DMS53 treated with DMSO at 0.1 percent for 48 hours (cell line): Measurements from ENCODE around the gene LGMN.
"Not testable (repeated sequence)": the region's sequence is repeated elsewhere in the genome, so short reads cannot be mapped to it uniquely, and the experiment has no call there.

Source experiments
- DNase-seq: peaks from one replicate; lab custom pipeline; 2025; ENCODE audit not compliant: unreplicated experiment; lab: John Stamatoyannopoulos, UW

Gene LGMN

GRCh38 chr14:92702441-92702918 lies 45.9 kb downstream of the LGMN start:
- DNase-seq, result no peak

GRCh38 chr14:92701826-92702225 lies 46.6 kb downstream of the LGMN start:
- DNase-seq, result no peak

- no peak for DNase-seq
Measured at GRCh38 chr14:92698393-92698792, 50.0 kb downstream of the LGMN start.

GRCh38 chr14:92696366-92696765 lies 52.1 kb downstream of the LGMN start:
- DNase-seq, result no peak

- no peak for DNase-seq
Measured at GRCh38 chr14:92695562-92695961, 52.9 kb downstream of the LGMN start.

- no peak for DNase-seq
Measured at GRCh38 chr14:92694807-92695206, 53.6 kb downstream of the LGMN start.

DNA sequence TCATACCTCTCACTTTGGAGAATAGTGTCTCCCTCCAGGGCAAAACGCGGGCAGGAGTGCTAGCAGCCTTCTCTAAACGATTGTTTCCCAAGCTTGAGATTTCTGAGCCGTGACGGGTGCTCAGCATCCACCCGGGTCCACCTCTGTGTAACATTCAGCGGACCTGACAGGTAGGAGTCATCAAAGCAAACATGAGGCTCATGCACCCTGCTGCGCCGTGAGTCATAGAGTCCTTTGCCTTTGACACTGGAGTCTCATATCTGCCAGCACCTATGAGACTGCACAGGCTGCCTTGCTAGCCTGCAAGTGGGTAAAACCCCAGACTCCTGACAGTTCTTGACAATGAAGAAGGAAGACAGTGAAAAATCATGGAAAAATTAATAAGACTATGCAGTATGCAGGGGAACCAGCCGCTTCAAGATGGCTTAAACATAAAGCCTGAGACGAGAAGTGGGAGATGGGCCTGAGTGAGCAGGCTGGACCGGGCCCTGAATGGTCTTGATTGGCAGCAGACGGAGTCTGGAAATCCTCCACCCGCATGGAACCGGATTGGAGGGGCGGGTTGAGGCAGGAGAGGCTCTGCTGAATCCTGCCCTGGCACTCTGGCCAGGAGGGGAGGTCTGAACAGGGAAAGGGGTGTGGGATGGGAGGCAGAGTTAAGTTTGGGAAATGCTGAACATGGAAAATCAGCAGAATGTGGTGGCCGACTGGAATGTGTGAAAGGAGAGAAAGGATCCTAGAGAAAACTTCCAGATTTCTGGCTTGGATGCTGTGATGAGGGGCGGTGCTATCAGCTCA lies 54.2 kb downstream of the LGMN start:
- DNase-seq, result peak; percentile 88

GRCh38 chr14:92692822-92693226 lies 55.6 kb downstream of the LGMN start:
- peak; percentile 78 for DNase-seq

- peak; percentile 48 for DNase-seq
Measured at GRCh38 chr14:92690171-92691011, 58.0 kb downstream of the LGMN start.

DNA sequence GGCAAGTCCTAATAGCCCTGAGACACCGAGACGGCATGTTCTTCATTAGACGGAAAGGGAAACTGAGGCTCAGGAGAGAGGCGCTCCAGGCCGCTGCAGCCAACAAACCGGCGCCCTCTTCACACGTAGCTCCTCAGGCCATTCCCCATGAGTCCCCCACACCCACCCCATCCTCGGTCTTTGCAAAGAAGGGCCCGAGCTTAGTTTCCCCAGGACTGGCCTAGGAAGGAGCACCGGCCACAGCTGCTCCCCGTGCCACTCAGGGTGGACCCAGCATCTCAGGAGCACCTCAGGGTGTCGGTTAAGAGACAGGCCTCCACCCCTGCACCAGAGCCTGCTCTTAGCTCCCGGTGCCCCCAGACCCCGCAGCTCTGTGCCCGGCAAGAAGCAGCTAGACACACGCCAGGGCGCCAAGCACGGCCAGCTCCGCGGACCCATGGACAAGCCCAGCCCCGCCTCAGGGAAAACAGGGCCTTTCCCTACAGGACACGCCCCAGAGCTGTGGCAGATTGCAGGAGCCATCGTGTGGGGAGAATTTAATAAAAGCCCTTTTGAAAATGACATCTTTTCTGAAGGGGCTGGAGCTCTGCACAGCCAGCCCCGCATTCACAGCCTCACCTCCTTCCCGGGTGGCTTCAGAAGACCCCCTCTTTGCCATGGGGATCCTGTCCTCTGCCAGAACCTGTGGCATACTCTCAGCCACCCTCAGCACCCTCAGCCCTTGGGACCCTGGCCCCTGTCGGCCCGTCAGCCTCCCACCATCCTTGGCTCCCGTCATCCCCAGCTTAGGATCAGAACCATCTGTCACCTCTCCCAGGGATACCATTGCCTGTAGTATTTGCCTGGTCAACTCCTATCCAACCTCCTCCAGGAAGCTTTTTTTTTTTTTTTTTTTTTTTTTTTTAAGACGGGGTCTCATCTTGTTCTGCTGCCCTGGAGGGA lies 59.7 kb downstream of the LGMN start:
- no peak for DNase-seq

- peak; percentile 51 for DNase-seq
Measured at GRCh38 chr14:92687681-92688433, 60.6 kb downstream of the LGMN start.

DNA sequence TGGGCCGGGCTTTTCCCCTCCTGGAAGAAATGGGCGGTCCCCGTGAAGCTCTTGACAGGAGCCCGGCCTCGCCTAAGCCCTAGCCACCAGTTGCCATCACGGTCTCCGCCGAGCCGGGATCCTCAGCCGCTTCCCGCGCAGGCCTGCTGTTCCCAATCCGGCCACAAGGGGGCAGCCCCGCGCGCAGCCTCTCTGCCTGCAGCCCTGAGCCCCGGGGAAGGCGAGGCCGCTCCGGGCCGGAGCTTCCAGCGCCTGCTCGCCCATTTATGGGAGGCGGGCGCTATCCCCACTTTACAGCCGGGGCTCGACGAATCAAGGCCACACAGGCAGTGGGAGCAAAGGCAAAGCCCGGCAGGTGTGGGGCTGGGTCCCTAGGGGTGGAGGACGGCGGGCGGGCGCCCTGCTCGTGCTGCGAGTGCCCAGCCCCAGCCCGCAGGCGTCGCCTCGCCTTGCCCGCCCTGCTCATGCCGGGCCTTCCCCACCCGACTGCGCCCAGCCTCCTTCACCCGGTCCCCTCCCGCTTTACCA lies 61.5 kb downstream of the LGMN start:
- DNase-seq, result peak; percentile 52

DNA sequence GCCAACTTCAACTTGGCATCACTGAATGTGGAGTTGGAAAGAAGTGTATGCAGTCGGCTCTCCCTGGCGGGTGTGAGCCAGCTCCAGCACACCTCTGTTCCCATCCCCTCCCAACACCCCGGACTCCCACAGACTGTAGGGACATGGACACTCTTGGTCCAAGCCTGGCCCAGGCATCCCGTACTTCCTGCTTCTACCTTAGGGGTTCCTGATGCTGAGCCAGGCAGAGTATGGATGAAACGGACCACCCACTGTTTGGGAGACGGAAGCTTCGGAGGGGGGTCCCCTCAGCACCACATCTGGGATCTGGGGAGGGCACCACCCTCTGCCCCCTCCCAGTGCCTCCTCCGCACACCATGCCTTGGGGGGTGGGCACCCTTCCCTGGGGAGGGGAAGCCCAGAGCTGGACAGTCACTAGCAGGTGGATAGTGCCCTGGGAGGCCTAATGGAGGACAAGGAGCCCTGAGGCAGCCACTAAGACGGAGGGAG lies 62.0 kb downstream of the LGMN start:
- no peak for DNase-seq

GRCh38 chr14:92685784-92686355 lies 62.6 kb downstream of the LGMN start:
- DNase-seq, result no peak

DNA sequence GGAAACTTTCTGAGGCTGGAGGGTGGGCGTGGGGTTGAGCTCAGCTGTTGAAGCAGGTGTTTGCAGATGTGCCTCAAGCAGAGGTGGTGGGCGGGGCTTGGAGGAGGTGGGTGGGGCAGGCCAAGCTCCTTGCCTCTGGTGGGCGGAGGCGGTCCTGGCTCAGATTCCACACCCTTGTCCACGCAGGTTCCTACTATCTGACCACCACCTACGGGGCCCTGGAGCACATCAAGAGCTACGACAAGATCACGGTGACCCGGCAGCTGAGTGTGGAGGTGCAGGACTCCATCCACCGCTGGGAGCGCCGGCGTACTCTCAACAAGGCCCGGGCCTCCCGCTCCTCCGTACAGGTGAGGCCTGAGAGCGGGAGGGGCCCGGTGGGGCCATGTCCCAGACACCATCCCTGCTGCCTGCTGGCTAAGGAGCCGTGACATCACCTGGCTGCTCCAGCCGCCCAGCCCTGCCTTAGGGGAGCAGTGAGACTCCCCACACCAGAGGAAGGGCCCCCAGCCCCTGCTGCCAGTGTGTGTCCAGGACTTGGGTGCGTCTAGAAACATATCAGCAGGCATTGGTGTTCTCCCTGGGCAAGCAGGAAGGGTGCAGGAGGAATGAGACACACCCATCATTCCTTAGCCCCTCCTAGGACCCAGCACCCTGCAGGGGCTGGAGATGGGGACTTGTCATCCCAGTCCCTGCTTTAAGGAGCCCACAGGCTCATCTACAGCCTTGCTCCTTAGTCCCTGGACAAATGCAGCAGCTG lies 63.4 kb downstream of the LGMN start:
- DNase-seq, result no peak

- no peak for DNase-seq
Measured at GRCh38 chr14:92683041-92683440, 65.4 kb downstream of the LGMN start.

- no peak for DNase-seq
Measured at GRCh38 chr14:92680781-92681650, 67.4 kb downstream of the LGMN start.

DNA sequence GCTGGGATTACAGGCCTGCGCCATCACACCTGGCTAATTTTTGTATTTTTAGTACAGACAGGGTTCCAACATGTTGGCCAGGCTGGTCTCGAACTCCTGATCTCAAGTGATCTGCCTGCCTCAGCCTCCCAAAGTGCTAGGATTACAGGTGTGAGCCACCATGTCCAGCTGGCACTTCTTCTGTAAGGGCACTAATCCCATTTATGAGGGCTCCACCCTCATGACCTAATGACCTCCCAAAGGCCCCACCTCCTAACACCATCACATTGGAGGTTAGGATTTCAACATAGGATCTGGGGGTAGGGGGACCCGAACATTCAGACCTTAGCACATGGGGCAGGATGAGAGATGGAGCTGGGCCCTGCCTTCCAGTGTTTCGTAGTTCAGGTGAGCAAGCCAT lies 68.1 kb downstream of the LGMN start:
- not testable (repeated sequence) for DNase-seq
